Activated naive CD4-positive, alpha-beta T cell treated with anti-CD3 and anti-CD28 coated beads, Interleukin-2, amount 50 U/mL, for 24 hours (primary cell): ENCODE results near the gene ASB4.
"Not testable (repeated sequence)": the region's sequence is repeated elsewhere in the genome, so short reads cannot be mapped to it uniquely, and the experiment has no call there.

Experiments used
- H3K27ac Mint-ChIP-seq: one replicate; pipeline ENCODE4 v1.8.0; 2021; ENCODE audit warnings: mild to moderate bottlenecking, mixed read lengths
- H3K27me3 Mint-ChIP-seq: one replicate; pipeline ENCODE4 v1.8.0; 2021; ENCODE audit warnings: mixed read lengths
- H3K36me3 Mint-ChIP-seq: one replicate; pipeline ENCODE4 v1.8.0; 2021; ENCODE audit warnings: mixed read lengths
- H3K4me1 Mint-ChIP-seq: one replicate; pipeline ENCODE4 v1.8.0; 2021; ENCODE audit warnings: mixed read lengths
- H3K4me3 Mint-ChIP-seq: one replicate; pipeline ENCODE4 v1.8.0; 2021; ENCODE audit warnings: mild to moderate bottlenecking, mixed read lengths
- H3K9me3 Mint-ChIP-seq: one replicate; pipeline ENCODE4 v1.8.0; 2021; ENCODE audit warnings: mixed read lengths

ASB4 gene

DNA sequence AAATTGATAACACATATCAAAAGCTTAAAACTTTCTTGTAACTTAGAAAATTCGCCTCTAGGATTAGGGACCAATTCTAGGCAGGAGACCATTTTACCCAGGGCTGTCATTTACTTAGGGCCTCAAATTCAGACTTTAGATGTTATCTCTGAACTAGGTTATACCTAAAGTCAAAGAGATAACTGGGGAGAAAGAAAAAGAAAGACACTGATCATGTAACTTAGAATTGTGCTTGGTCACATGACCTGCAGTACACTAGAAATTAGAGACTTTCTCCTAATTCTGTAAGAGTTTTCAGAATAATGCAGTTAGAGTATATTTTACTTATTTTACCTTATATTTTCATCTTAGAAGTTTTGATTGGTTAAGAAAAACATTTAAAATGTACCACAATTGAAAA, 16.7 kb downstream of the ASB4 start:
- no peaks in the 10 kb centered on the region for H3K9me3 Mint-ChIP-seq
- H3K4me1 Mint-ChIP-seq: peaks cover 18% of the 10 kb centered on the region
- no peak overlapping the region for H3K27ac Mint-ChIP-seq
- peaks cover 14% of the 10 kb centered on the region for H3K27me3 Mint-ChIP-seq
- H3K4me3 Mint-ChIP-seq: no peak overlapping the region
- no peaks in the 10 kb centered on the region for H3K36me3 Mint-ChIP-seq

DNA sequence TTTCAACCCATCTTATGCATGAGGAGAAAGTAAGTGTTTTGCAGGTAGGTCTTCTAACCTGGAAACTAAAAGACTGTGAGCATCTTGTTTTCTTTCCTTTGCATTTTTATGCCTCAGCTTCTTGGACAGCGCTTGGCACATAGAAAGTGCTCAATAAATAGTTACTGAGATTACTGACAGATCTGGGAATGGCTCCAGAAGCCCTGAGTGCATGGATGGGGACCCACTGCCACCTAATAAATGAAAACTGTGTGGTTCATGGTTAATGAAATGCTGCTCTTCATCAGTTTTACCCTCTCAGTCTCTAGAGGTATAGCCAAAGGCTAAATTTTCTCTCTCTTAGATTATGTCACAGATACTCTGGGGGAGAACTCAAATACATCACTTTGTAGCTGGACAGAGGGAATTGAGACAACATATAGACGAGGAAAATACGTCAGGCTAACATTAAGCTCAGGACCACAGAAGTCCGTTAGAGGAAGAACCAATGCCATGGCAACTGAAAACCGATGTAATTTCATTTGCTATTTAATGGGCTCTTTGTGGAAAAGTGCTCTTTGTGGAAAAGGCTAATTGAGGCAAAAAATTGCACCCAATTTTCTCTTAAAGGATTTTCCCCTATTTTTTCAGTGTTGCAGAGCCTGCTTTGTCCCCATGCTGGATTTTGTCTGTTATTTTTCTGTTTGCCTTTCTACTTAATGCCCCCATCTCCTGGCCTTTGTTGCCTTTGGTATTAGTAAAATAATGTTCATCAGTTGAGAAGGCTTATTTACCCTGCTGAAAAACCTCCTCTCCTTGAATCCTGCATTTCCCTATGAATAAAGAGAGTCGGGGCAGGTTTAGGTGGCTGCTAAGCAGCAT, 17.8 kb downstream of the ASB4 start:
- Mint-ChIP-seq H3K4me3 (no peak overlapping the region), H3K36me3 (no peaks in the 10 kb centered on the region), H3K27me3 (peaks cover 14% of the 10 kb centered on the region), H3K9me3 (no peaks in the 10 kb centered on the region), H3K4me1 (peaks cover 18% of the 10 kb centered on the region), H3K27ac (no peak overlapping the region)

DNA sequence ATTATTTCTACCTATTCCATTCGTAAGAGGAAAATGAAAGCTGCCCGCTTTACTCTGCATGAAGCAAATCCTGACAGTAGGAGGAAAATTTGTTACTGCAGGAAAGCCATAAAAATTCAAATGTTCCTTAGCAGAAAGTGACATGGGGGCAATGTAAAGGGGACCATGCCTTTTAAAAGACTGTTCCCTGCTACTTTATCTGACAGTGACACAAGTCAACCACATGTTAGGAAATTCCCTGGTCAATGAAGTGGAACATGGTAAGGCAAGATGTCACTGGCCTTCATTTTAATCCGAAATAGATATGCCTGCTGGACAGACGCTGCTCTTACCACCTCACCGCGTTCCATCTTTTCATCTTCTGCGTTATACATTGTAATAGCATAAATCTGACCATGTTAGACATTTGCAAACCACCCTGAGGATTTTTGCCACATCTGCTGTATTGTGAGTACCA, 18.4 kb downstream of the ASB4 start:
- H3K27me3 Mint-ChIP-seq: peaks cover 13% of the 10 kb centered on the region

DNA sequence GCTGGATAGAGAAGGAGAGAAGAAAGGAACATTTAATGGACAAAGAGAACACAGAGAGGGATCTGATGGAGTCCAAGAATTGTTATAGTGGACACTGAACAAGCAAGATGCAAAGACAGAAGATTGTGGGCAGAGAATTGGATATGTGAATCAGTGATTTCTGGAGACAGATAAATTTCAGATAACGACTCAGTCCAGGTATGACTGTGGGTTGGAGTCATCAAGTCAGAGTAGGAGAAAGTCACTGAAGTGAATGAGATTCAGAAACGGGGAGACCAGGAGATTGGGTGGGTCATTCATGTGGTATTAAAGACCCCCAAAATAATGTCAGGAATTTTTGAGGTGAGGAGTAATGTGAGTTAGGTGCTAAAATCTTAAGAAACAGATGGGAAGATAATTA, 23.0 kb downstream of the ASB4 start:
- Mint-ChIP-seq H3K4me3 (no peak overlapping the region), H3K36me3 (no peaks in the 10 kb centered on the region), H3K27ac (no peak overlapping the region), H3K4me1 (no peaks in the 10 kb centered on the region), H3K9me3 (no peaks in the 10 kb centered on the region), H3K27me3 (no peaks in the 10 kb centered on the region)

More for the DNA sequence above, 18.4 kb downstream of the ASB4 start:
- not testable (repeated sequence) for H3K4me3 Mint-ChIP-seq, H3K36me3 Mint-ChIP-seq, H3K9me3 Mint-ChIP-seq, H3K27ac Mint-ChIP-seq
- peaks cover 16% of the 10 kb centered on the region for H3K4me1 Mint-ChIP-seq

DNA sequence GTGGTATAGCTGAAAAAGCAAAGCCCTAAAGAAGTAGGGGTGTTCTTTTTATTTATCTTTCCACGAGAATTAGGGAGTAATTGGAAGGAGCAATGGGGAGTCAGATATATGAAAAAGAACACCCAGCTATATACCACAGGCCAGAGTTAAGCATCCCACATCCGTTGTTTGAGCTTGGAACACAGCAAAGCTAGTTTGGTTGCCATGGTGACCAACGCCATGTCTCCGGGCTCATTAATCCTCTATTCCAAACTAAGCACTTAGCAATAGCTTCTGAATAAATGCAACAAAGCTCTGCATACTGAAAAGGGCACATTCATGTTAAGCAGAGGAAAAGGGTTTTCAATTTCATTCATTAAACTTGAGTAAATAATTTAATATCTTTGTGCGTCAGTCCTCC, 23.5 kb downstream of the ASB4 start:
- H3K4me1 Mint-ChIP-seq: no peaks in the 10 kb centered on the region

DNA sequence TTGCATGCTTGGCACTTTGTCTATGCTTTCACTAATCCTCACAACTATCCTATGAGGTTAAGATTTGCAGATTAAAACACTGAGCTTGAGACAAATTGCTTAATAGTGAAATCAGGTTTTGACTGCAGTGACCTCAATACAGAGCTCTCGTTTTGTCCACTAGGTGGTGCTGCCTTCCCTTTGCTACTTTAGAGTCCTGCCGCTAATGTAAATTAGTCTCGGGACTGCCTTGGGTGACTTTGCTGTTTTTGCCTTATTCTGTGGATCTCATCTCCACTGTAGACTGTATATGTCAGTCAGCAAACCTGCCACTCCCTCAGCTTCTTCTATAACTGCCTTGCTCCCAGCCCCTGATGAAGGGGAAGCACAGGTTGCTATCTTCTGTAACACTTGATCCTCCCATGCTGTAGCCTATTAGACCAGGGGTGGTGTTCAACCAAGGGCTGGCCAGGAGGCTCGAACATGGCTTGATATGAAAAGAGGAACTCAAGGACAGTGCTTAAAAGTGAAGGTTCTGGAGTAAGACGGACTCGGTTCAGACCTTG, 26.0 kb downstream of the ASB4 start:
- Mint-ChIP-seq H3K27ac (no peak overlapping the region), H3K36me3 (no peaks in the 10 kb centered on the region), H3K27me3 (peaks cover 2% of the 10 kb centered on the region), H3K4me3 (no peak overlapping the region), H3K4me1 (no peaks in the 10 kb centered on the region), H3K9me3 (no peaks in the 10 kb centered on the region)

More for the DNA sequence above, 23.5 kb downstream of the ASB4 start:
- H3K36me3 Mint-ChIP-seq: no peaks in the 10 kb centered on the region
- H3K27me3 Mint-ChIP-seq: peaks cover 2% of the 10 kb centered on the region
- no peaks in the 10 kb centered on the region for H3K9me3 Mint-ChIP-seq
- no peak overlapping the region for H3K27ac Mint-ChIP-seq
- H3K4me3 Mint-ChIP-seq: no peak overlapping the region

DNA sequence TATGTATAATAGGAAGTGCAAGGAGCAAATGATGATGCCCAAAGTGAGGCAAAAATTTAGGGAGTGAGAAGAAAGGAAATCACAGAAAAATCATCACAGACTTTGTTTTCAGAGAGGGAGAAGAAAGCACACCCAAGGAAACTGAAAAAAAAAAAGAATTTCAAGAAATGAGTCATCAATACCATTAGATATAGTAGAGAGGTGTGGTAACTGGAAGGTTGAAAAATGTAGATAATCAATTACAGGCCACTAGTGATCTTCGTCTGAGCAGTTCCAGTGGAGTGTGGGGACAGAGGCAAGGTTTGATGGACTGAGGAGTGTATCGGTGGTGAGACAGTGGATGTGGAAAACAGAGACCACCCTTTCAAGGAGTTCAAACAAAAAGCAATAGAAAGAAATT, 31.7 kb downstream of the ASB4 start:
- Mint-ChIP-seq H3K36me3 (no peaks in the 10 kb centered on the region), H3K27me3 (peaks cover 3% of the 10 kb centered on the region), H3K4me3 (no peak overlapping the region), H3K27ac (no peak overlapping the region), H3K9me3 (no peaks in the 10 kb centered on the region), H3K4me1 (no peaks in the 10 kb centered on the region)

DNA sequence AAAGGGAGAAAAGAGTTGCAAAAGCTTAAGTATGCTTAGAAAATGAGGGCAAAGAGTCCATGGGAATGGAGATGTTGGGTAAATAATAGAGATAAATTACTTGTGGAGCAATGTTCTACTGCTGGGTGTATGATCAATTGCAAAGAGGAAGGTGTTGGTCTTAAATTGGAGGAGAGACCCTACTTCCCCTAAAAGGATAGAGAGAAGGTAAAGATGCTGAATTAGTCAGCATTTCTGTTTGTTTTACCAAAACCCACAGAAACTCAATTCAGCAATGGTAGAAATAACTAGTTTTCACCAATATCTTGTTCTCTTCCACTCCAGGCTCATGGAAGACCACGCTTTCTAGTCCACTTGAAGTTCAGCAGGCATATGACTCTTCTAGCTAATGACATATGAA, 32.1 kb downstream of the ASB4 start:
- H3K27me3 Mint-ChIP-seq: peaks cover 5% of the 10 kb centered on the region
- no peak overlapping the region for H3K27ac Mint-ChIP-seq
- H3K36me3 Mint-ChIP-seq: no peaks in the 10 kb centered on the region
- H3K4me1 Mint-ChIP-seq: no peaks in the 10 kb centered on the region
- no peak overlapping the region for H3K4me3 Mint-ChIP-seq
- H3K9me3 Mint-ChIP-seq: no peaks in the 10 kb centered on the region

DNA sequence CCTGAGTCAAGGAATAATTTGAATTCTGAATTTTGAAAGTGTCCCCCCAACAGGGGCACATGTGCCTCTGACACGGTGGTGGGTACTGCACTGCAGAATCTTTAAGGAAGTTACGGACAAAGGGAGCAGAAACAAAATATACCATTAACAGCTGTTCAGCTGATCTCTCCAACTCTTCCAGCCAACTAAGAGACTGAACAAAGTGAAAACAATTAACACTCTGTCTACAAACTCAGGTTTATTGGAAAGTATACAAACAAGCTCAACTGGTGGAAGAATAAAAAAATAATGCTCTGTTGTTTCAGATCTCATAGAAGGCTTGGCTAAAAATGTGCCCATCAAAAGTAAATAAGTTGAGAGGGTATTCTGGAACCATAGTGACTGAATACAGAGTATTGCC, 34.4 kb downstream of the ASB4 start:
- no peaks in the 10 kb centered on the region for H3K4me1 Mint-ChIP-seq
- no peaks in the 10 kb centered on the region for H3K9me3 Mint-ChIP-seq
- H3K27me3 Mint-ChIP-seq: peaks cover 3% of the 10 kb centered on the region
- H3K27ac Mint-ChIP-seq: no peak overlapping the region
- no peaks in the 10 kb centered on the region for H3K36me3 Mint-ChIP-seq
- no peak overlapping the region for H3K4me3 Mint-ChIP-seq

DNA sequence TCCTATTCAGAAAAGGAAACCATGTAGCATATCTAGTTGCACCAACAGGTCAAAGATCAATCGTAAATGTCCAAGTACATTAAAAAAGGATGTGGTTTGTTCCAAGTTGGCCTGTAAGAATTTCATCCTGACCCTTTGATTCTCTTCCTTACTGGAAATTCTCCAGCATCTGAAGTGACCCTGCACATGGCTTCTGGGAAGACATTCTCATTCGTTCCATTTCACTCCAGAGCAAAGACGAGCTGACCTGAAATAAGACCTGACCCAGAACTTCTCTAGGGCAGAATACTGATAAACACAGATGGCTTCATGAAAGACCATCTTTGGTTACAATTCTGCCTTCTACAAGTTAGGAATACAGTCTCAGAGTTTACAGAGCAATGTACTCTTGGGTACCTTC, 39.8 kb downstream of the ASB4 start:
- Mint-ChIP-seq H3K36me3 (no peaks in the 10 kb centered on the region), H3K4me1 (no peaks in the 10 kb centered on the region), H3K27ac (no peak overlapping the region)

DNA sequence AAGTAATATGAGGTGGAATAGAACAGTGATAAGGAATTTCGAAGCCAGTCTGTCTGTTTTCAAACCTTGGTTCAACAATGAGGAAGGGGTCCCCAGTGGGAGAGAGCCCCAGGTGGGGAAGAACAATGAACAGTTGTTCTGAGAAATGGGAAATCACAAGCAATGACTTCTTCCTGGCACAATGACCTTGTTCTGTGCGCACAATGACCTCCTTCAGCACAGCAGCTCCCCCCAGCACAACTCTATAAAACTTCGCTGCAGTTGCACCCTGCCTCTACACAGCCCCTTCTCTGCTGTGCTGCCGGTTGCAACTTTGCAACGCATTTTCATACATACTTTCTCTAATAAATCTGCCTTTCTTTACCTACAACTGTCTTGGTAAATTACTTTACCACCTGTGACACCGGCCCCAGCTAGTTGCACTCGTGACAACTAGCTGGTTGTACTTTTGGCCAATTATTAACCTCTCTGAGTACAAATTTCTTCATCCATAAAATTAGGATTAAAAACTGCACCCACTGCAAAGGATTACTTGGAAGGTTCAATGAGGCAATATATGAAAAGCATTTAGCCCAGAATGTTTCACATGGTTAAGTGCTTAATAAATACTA, 40.5 kb downstream of the ASB4 start:
- H3K36me3 Mint-ChIP-seq: no peaks in the 10 kb centered on the region
- H3K27me3 Mint-ChIP-seq: peaks cover 4% of the 10 kb centered on the region
- no peak overlapping the region for H3K4me3 Mint-ChIP-seq
- no peak overlapping the region for H3K27ac Mint-ChIP-seq
- no peaks in the 10 kb centered on the region for H3K4me1 Mint-ChIP-seq
- no peaks in the 10 kb centered on the region for H3K9me3 Mint-ChIP-seq

More for the DNA sequence above, 39.8 kb downstream of the ASB4 start:
- Mint-ChIP-seq H3K4me3 (no peak overlapping the region), H3K9me3 (no peaks in the 10 kb centered on the region), H3K27me3 (peaks cover 4% of the 10 kb centered on the region)

DNA sequence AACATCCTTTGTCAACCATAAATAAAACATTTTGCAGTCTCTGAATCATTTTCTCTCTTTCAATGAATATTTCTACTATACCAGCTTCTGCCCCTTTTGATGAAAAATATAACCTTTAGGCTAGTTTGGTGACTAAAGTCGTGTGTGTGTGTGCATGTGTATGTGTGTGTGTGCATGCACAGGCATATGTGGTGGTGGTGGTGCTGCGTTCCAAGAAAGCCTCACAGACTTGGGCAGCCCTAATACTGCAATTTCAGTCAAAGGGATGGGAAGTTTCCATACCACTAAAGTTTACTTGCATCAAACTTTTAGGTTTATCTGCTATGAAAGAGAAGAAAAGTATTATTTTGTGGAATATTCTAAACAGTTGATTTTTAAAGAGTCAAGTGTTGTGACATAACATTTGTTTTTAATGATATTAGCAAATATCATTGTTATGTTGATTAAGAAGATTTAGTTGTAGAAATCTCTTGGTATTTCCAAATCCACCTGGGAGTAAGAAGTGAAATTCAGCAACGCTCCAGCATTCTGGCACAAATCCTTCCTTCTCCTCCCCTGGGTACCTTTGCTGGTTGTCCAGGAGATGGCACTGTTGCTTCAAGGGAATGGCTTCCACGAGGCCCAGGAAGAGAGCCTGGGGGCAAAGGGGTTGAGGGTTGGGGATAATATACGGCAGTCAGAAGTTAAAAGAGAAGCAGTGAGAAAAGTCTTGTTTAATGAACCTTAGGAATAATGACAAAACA, 41.5 kb downstream of the ASB4 start:
- no peaks in the 10 kb centered on the region for H3K4me1 Mint-ChIP-seq
- no peak overlapping the region for H3K4me3 Mint-ChIP-seq
- H3K9me3 Mint-ChIP-seq: no peaks in the 10 kb centered on the region
- H3K27me3 Mint-ChIP-seq: peaks cover 4% of the 10 kb centered on the region
- no peak overlapping the region for H3K27ac Mint-ChIP-seq
- H3K36me3 Mint-ChIP-seq: no peaks in the 10 kb centered on the region

DNA sequence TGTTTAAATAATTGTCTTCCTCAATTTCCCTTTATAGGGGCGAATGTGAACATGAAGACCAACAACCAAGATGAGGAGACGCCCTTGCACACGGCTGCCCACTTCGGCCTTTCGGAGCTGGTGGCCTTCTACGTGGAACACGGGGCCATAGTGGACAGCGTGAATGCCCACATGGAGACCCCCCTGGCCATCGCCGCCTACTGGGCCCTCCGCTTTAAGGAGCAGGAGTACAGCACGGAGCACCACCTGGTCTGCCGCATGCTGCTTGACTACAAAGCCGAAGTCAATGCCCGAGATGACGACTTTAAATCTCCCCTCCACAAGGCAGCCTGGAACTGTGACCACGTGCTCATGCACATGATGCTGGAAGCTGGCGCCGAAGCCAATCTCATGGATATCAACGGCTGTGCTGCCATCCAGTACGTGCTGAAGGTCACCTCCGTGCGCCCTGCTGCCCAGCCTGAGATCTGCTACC, 42.1 kb downstream of the ASB4 start:
- H3K27me3 Mint-ChIP-seq: peaks cover 1% of the 10 kb centered on the region
- H3K4me3 Mint-ChIP-seq: no peak overlapping the region
- H3K36me3 Mint-ChIP-seq: no peaks in the 10 kb centered on the region
- H3K4me1 Mint-ChIP-seq: no peaks in the 10 kb centered on the region
- no peak overlapping the region for H3K27ac Mint-ChIP-seq
- no peaks in the 10 kb centered on the region for H3K9me3 Mint-ChIP-seq

DNA sequence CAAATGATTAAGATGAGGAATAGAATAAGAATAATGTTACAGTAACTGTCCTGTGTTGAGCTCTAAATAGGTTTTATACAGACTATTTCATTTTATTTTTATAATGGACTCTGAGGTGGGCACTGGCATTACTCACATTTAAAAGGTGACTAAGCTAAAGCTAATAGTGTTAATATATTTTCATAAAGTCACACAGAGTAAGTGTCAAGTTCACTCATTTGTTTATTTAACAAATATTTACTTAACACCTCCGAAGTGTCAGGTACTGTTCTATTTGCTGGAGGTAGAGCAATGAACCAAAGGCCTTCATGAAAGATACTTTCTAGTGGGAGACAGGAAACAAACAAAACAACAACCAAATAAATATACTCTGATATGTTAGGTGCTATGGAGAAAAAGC, 44.0 kb downstream of the ASB4 start:
- Mint-ChIP-seq H3K4me3 (no peak overlapping the region), H3K27ac (no peak overlapping the region)

DNA sequence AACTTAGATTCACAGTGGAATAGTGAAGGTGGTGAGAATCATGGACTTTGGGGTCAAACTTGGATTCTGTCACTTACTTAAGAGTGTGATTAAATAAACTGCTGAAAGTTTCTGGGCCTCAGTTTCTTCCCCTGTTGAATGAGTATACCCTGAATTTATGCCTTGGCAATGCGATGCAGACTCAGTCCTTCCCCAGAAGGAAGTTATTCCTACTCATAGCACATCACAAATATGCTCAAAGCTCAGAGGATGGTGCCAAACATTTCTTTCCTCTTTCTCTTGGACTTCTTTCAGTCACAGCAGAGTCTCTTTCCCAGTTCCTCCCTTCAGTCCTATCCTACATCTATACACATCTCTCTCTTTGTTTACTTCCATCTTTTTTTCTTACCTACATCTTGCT, 45.1 kb downstream of the ASB4 start:
- Mint-ChIP-seq H3K27me3 (peaks cover 1% of the 10 kb centered on the region), H3K36me3 (no peaks in the 10 kb centered on the region), H3K9me3 (no peaks in the 10 kb centered on the region), H3K4me3 (no peak overlapping the region), H3K4me1 (no peaks in the 10 kb centered on the region), H3K27ac (no peak overlapping the region)

More for the DNA sequence above, 44.0 kb downstream of the ASB4 start:
- H3K4me1 Mint-ChIP-seq: no peaks in the 10 kb centered on the region
- peaks cover 1% of the 10 kb centered on the region for H3K27me3 Mint-ChIP-seq
- H3K9me3 Mint-ChIP-seq: no peaks in the 10 kb centered on the region
- H3K36me3 Mint-ChIP-seq: no peaks in the 10 kb centered on the region
